ENCODE data around the gene PTPRG.

DNA sequence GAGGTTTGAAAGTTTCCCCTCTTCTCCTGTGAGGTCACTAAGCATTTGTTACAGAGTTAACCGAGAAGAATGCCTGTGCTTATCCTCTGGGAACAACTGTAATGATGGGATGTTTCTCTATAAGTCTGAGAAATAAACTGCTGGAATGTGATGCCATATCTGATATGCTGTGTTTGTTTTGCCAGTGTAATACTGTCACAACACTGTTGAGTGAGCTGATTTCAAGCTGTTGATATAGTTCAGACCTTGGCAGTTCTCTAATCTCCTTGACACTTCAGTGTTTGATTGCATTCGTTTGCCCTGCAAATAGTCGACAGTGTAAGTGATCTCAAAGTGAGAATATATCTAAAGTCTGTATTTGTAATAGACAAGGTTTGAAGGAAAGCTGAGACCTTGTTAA, 73.3 kb downstream of the PTPRG start:
- TF ChIP-seq, protein P1, sequence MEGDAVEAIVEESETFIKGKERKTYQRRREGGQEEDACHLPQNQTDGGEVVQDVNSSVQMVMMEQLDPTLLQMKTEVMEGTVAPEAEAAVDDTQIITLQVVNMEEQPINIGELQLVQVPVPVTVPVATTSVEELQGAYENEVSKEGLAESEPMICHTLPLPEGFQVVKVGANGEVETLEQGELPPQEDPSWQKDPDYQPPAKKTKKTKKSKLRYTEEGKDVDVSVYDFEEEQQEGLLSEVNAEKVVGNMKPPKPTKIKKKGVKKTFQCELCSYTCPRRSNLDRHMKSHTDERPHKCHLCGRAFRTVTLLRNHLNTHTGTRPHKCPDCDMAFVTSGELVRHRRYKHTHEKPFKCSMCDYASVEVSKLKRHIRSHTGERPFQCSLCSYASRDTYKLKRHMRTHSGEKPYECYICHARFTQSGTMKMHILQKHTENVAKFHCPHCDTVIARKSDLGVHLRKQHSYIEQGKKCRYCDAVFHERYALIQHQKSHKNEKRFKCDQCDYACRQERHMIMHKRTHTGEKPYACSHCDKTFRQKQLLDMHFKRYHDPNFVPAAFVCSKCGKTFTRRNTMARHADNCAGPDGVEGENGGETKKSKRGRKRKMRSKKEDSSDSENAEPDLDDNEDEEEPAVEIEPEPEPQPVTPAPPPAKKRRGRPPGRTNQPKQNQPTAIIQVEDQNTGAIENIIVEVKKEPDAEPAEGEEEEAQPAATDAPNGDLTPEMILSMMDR (optimal IDR thresholded peaks at IDR 0.05 in 1 of 3, IDR thresholded peaks at IDR 0.05 in 1 of 3, conservative IDR thresholded peaks at IDR 0.05 in 1 of 3; ENCODE audit: extremely low read depth in 1 of 3, insufficient read depth in 2 of 3, low read length in 3 of 3), result no peak
- no peak for TF ChIP-seq EZH2 (IDR thresholded peaks at IDR 0.05; ENCODE audit: low read length)

All from keratinocyte (primary cell).